NCI-H510A treated with DMSO at 0.1 percent for 48 hours (cell line): Measurements from ENCODE around the gene SLC2A13.
"Not testable (repeated sequence)": the region's sequence is repeated elsewhere in the genome, so short reads cannot be mapped to it uniquely, and the experiment has no call there.

Experiments
- DNase-seq: peaks from one replicate; lab custom pipeline; 2025; lab: John Stamatoyannopoulos, UW

The SLC2A13 gene

GRCh38 chr12:40105265-40105514 lies 691 bp downstream of the SLC2A13 start:
- no peak for DNase-seq

DNA sequence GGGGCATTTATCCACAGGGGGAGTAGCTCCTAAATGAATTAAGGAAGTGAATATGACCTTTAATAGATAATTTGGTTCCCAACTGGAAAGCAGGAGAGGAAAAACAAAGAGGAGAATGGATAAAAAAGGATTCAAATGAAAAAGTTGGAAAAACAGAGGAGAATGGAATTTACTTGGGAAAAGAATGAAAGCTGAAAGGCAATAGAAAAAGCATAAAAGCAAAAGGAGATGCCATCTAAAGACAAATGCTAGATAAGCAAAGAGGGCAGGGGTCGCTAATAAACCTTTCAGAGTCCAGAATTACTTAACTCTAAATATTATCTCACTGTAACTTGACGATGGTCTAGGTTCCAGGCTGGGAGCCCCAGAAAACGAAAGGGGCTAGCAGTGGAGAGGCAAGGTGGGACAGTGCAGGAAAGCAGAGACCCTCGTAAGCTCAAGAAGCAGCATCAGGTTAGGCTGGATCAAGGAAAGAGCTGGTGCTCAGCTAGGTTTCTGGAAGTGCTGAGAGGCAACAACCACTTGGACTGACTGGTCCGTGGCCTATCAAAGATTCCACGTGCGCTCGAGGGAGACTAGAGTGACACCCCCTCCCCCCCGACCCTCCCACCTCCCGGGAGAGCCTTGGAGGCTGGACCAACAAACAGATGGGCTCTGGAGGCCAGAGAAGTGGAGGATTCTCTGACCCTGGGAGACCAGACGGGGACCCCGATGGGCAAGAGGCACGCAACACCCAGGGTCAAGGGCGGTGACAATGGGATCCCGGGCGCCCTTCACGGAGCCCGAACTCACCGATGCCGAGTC lies 1.2 kb downstream of the SLC2A13 start:
- DNase-seq = no peak

- DNase-seq = no peak
Observed at GRCh38 chr12:40103043-40103442, 2.8 kb downstream of the SLC2A13 start.

GRCh38 chr12:40101747-40102146 lies 4.1 kb downstream of the SLC2A13 start:
- no peak for DNase-seq

DNA sequence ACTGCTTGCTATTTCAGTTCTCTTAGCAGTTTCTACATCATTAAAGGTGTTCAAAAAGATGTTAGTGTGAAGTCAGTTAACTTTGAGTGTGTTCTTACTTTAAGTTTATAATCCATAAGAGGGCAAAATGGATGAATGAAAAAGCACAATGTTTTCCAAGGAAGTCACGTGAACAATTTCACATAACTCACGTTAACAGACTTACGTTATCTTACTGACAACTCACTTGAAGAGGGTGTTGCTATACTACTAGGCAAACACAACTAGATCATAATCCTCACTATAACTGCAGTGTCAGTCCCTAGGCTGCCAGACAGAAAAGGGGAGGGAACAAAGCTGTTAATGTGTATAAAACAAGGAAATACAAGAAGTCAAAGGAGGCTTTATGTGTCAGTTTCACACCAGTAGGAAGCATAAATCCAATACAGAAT lies 6.4 kb downstream of the SLC2A13 start:
- DNase-seq = no peak

- no peak for DNase-seq
Observed at GRCh38 chr12:40098406-40099145, 7.3 kb downstream of the SLC2A13 start.

GRCh38 chr12:40093512-40093911 lies 12.4 kb downstream of the SLC2A13 start:
- no peak for DNase-seq

DNA sequence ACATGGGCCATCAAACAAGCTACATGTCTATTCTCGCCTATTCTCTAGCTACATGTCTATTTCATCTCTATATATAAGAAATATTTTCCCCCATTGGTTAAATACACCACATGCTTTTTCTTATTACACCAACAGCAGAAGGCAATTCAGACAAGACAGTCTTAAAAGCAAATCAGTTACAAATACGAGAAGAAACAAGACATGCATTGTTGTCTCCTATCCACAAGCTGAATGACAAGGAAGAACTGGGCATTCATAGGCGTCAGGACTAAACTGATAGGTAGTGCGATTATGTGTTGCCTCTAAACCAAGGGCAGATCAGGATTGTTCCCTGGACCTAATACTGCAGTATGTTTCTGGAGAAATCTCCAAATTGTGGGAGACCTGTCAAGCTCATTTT lies 19.4 kb downstream of the SLC2A13 start:
- DNase-seq = no peak

GRCh38 chr12:40078266-40078665 lies 27.6 kb downstream of the SLC2A13 start:
- no peak for DNase-seq

- no peak for DNase-seq
Observed at GRCh38 chr12:40075458-40075857, 30.4 kb downstream of the SLC2A13 start.

- DNase-seq = no peak
Observed at GRCh38 chr12:40068416-40068815, 37.5 kb downstream of the SLC2A13 start.

GRCh38 chr12:40065636-40066035 lies 40.2 kb downstream of the SLC2A13 start:
- DNase-seq = no peak

DNA sequence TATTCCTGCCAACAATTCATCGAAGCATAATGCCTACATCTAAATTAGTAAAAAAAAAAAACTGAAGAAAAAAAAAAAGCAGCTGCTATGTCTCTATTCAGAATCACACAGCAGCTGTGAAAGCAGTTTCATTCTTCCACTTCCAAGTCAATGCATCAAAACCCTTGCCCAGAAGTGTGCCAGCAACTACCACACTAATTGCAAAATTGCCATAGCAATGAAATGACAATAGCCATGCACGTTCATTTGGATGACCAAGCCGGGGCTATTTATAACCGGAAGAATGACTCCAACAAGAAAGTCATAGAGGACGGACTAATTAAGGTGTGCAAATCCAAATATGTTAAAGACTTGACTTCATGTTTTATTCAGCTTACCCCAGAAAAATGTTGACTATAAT lies 42.5 kb downstream of the SLC2A13 start:
- no peak for DNase-seq

- DNase-seq = no peak
Observed at GRCh38 chr12:40058721-40059190, 47.1 kb downstream of the SLC2A13 start.

DNA sequence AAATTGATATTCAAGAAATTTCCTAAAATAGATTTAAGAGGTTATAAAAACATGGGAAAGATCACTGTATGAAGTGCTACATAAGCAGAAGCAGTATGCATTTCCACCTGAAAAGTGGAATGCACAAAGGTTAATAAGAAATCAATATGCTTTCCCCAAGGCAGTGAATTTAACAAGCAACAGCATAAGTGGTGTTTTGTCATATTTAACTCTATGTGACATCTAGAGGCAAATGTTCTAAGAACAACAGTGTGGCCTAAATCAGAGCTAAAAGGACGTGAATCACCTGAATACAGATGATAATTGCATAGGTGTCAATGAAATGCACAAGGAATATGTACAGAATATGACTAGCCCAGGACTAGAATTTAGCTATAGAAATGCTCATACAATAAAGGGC lies 49.5 kb downstream of the SLC2A13 start:
- no peak for DNase-seq

DNA sequence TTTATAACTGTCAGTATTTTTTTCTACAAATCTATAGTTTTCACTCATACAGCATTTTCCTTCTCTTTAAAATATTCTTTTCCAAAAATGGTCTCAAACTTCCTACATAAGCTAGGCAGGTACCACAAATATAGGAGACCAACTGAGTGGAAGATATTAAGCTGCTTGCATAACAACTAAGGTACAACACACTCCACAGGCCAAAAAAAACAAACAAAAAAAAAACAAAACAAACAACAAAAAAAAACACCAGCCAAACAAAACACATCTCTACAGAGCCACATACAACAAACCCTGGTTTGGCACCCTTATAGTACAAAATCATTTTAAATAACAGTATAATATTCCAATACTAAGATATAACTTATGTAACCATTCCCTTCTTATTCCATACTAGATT lies 50.1 kb downstream of the SLC2A13 start:
- no peak for DNase-seq

DNA sequence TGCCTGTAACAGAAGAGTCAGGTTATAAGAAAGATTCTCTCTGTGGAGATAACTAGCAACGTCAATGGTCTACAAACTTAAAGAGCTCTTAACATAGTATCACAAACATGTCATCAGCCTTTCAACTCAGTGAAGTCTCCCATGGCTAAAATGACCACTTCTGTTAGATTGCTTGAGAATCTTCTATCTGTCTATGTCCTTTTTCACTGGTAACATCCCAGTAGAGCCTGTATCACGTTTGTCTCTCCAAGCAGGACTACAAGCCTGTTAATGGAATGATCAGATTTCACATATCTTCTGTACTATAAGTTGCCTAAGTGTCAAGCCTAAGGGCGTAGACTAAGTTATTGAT lies 50.7 kb downstream of the SLC2A13 start:
- no peak for DNase-seq

DNA sequence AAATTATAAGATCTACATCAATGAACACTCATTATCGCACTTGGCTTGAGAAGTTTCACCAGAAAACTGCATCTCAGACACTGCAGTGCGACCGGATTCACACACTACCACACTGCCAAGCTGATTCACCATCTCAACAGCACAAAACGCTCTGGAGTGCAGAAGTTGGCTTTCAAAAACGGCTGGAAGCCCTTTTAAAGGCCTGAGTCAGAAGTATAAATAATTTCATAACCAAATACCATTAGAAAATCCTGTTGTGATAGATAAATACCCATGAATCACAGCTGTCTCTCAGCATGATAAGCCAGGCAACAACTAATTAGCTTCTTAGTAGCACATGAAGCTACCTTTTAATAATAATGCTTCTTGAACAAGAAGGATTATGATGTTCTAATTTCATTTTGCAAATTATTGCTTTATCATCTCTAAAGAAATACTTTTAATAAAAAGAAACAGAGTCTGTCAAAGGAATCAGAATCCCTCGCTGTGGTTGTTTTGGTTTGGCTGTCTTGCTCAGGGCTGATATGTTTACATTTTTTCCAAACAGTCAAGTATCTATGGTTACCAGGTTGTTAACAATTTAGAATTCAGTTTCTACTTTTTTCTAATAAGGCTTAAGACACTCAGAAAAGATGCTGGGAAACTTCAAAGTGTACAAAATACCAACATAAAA lies 51.2 kb downstream of the SLC2A13 start:
- DNase-seq = no peak

DNA sequence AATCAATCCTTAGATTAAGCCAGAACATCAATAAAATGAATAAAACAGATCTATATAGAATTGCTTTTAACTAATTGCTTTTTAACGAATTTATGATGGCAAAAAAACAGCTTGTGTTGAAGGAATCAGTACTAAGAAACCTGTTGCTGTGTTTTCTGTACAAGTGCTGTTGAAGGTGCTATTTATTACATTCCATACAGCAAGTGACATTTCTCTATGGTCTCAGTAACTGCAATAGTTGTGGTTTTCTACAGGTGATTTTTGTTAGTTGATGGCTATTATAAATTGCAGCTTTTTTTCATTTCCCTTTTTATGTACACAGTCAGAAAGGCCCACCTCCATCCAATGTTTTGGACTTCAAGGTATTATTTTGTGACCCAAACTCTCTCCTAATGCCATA lies 56.6 kb downstream of the SLC2A13 start:
- DNase-seq = no peak

DNA sequence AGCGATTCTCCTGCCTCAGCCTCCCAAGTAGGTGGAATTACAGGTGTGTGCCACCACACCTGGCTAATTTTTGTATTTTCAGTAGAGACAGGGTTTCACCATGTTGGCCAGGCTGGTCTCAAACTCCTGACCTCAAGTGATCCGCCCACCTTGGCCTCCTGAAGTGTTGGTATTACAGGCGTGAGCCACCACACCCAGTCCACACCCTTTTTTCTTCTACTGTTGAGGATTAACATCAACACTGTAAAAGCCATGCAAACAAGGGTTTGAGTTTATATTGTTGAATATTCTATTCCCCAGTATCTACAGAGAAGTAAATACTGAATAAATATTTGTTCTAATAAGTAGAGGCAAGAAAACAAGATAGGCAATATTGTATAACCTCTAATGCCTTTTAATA lies 58.9 kb downstream of the SLC2A13 start:
- DNase-seq = not testable (repeated sequence)

- no peak for DNase-seq
Observed at GRCh38 chr12:40045656-40046055, 60.2 kb downstream of the SLC2A13 start.

GRCh38 chr12:40044396-40044795 lies 61.5 kb downstream of the SLC2A13 start:
- DNase-seq = no peak

DNA sequence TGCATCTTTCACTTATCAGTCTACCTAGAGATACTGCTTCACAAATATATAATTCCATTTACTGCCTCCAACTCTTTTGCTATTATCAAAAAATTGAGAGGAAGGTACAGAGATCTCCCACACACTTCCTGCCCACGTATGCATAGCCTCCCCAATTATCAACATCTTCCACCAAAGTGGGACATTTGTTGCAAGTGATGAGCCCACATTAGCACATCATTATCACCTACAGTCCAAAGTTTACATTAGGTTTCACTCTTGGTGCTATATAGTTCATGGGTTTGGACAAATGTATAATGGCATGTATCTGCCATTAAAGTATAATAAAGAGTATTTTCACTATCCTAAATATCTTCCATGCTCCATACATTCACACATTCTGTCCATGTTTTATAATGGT lies 66.3 kb downstream of the SLC2A13 start:
- no peak for DNase-seq
